Pulmonary artery endothelial cell (primary cell): ENCODE measurements around the gene CBR4. TPM values are rescaled to one million over a fixed set of nuclear protein-coding genes. Genes with fewer than 3 reads are reported as not detected.
"Not testable (repeated sequence)": the region's sequence is repeated elsewhere in the genome, so short reads cannot be mapped to it uniquely, and the experiment has no call there.

Experiments
- DNase-seq: peaks from one replicate; pipeline ENCODE4 v3.0.0-alpha.2; 2011; ENCODE audit warnings: low read depth, low spot score
- total RNA-seq: library from RNA; depleted of rRNA; stranded (reverse); fragments of >200 nt; gene quantifications from 2 replicates; pipeline ENCODE4 v1.2.3, GENCODE V29; 2014

Gene CBR4
- total RNA-seq, 1 donor from 2014 or later, result 19.2 TPM

DNA sequence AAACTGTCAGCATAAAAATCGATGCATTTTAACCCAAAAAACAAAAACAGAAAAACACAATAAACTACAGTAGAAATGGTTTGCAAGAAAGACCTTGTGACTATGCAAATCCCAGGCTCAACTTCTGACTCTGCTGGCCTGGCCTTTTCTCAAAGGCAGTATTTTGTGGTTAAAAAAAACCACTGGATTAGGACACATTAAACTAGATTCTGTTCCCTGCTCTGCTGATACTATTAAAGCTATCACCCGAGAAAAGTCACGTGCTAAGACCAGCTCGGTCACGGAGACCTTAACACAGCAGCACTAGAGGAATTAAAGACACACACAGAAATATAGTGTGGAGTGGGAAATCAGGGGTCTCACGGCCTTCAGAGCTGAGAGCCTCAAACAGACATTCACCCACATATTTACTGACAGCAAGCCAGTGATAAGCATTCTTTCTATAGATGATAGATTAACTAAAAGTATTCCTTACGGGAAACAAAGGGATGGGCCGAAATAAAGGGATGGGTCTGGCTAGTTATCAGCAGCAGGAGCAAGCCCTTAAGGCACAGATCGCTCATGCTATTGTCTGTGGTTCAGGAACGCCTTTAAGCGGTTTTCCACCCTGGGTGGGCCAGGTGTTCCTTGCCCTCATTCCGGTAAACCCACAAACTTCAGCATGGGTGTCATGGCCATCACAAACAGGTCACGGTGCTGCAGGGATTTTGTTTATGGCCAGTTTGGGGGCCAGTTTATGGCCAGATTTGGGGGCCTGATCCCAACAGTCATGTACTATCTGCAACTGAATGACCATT is 16.1 kb downstream of the CBR4 start:
- no peak for DNase-seq

DNA sequence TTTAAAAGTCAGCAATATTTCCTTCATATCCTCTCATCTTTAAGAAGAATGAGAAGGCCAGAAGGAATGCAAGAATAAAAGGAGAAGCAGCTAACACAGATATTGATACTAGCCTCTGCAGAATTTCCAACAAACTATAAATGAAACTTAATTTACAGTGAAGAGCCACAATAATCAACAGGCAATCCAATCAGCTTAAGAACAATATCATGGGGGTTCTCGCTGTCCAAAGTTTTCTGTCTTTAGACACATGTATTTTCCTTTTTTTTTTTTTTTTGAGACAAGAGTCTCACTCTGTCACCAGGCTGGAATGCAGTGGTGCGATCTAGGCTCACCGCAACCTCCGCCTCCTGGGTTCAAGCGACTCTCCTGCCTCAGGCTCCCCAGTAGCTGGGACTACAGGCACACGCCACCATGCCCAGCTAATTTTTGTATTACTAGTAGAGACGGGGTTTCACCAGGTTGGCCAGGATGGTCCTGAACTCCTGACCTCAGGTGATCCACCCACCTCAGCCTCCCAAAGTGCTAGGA is 17.0 kb downstream of the CBR4 start:
- not testable (repeated sequence) for DNase-seq

DNA sequence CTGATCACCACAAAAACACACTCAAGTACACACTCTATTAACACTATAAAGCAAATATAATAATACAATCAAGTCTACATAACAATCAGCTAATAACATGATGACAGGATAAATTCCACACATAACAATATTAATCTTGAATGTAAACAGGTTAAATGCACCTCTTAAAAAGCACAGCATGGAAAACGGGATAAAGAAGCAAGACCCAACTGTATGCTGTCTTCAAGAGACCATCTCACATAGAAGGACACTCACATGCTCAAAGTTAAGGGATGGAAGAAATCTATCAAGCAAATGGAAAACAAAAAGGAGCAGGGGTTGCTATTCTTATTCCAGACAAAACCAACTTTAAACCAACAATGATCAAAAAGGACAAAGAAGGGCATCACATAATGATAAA is 28.1 kb downstream of the CBR4 start:
- no peak for DNase-seq

DNA sequence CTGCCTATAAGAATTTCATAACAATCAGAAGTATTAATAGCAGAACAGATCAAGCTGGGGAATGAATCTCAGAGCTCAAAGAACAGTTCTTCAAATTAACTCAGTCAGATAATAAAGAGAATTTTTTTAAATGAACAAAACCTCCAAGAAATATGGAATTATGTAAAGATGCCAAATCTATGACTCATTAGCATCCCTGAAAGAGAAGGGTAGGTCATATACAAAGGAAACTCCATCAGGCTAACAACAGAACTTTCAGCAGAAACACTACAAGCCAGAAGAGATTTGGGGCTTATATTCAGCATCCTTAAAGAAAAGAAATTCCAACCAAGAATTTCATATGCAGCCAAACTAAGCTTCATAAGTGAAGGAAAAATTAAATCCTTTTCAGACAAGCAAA is 28.6 kb downstream of the CBR4 start:
- DNase-seq, result no peak

DNA sequence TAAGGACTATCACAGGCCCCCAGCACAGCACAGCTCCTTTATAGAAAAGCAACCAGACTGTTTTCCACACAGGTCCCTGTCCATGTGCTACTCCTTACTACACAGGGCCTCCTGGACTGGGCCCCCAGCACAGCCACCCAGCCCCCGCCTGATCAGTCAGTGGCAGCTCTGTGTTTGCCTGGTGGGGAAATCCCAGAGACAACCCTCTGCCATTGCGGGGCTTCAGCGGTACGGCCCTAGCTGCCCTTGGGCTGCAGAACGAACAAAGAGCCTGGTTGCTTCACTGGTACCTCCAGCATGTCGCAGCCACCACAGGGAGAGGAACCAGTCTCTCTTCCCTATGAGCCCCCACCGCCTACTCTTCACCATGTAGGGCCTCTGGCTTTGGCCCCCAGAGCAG is 30.7 kb downstream of the CBR4 start:
- no peak for DNase-seq

DNA sequence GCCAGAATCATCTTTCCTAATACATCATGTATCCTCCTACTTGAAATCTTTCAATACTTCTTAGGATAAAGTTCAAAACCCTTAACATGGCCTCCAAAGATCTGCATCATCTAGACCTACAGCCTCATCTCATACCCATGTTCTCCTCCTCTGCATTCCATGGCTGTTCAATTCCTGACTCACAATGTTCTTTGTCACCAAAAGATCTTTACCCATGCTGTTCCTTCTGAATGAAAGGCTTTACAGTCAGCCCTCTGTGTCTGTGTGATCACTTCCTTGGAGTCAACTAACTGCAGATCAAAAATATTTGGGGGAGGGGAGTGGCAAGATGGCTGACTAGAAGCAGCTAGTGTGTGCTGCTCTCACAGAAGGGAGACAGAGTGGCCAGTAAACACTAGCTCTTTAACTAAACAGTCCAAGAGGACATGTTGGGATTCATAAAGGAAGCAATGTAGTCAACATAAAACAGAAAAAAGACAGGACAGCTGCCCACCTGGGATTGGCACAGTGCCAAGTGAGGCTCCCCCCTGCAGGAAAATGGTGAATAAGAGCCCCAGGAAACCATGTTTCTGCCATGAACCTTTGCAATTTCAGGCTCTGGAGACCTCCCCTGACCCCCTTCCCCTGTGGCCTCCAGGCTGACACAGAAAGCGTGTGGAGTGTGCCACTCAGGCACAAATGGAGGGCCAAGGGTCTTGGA is 31.9 kb downstream of the CBR4 start:
- DNase-seq, result no peak

DNA sequence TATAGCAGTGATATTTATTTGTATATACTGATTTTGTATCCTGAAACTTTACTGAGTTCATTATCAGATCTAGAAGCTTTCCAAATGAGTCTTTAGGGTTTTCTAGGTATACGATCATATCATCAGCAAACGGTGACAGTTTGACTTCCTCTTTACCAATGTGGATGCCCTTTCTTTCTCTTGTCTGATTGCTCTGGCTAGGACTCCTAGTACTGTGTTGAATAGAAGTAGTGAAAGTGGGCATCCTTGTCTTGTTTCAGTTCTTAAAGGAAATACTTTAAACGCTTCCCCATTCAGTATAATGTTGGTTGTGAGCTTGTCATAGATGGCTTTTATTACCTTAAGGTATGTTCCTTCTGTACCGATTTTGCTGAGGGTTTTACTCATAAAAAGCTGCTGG is 37.5 kb downstream of the CBR4 start:
- DNase-seq, result no peak

DNA sequence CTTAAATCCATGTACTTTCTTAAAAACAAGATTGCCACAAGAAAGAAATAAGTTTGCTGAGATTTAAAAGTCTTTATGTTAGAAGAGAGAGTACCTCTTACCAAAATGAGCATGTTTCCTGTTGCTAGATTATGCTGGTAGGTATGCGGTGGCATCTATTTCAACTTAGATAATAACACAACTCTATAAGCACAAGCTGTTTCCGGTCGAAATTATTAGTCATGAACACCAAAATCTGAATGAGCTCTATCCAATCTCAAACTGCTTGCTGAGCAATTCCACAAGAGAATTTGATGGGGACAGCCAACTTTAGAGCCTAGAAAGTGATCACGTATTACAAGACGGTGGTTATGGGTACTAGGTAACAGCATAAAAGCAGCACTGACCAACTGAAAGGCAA is 49.3 kb downstream of the CBR4 start:
- DNase-seq, result no peak

DNA sequence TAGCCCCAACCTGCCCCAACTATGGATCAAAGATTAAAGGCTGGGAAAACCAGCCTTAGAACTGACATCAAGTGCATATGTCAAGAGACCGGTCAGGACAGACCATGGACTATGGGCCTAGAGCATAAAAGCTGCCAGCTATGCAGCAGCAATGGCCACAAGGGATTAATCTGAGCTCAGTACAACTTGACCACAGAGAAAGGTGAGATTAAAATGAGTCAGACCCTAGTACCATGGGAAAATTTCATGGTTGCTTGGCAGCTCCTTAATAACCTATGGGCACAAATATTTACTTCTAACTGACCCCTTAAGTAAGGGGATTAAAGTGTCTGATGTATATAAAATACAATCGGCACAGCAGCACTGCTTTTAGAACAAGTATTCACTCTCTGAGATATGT is 54.4 kb downstream of the CBR4 start:
- DNase-seq, result no peak

DNA sequence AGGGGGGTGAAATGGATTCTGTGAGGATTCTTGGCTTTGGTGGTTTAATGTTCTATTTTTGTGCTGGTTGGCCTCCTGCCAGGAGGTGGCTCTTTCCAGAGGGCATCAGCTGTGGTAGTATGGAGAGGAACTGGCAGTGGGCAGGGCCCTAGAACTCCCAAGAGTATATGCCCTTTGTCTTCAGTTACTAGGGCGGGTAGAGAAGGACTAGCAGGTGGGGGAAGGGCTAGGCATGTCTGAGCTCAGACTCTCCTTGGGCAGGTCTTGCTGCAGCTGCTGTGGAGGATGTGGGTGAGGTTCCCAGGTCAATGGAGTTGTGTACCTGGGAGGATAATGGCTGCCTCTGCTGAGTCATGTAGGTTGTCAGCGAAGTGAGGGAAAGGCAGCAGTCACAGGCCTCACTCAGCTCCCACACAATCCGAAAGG is 57.2 kb downstream of the CBR4 start:
- DNase-seq, result not testable (repeated sequence)

DNA sequence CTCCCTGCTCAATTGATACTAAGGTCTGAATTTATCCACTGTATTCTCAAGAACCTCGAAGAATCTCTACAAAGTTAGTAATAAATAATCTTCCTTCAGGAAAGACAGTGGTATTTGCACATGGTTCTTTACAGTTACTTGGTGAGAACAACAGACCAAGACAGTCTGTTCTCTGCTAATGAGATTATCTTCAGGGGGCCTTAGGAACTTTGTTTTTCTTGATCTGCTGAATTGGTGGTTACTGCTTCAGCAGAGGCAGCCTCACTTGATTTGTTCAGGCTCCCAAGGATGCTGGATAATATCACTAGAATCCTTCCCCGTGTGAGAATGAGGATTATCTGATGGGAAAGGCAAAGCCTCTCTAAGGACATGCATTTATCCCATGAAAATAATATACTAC is 64.8 kb downstream of the CBR4 start:
- no peak for DNase-seq

DNA sequence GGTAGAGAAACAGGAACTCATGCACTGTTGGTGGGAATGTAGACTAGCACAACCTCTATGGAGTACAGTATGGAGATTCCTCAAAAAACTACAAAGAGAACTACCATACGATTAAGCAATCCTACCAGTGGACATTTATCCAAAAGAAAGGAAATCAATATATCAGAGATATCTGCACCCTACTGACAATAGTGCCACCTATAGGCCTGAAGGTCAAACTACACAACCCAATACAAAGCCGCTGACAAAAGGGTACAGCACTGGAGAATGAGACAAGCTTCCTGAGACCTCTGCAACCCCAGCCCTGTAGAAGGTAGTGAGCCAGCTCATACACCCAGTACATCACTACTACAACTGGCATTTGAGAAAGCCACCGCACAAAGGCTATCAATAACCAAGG is 67.1 kb downstream of the CBR4 start:
- no peak for DNase-seq
